Upper lobe of left lung (tissue), 4 donors: ENCODE results near the gene GPC5.

ENCODE experiments used
- EP300 ChIP-seq, 4 donors: sonication (generic); formaldehyde crosslinking; IDR thresholded peaks; one replicate each; pipeline ENCODE4 v1.5.1; 2017; ENCODE audit warnings: antibody characterized with exemption in 4 of 4, control low read depth in 2 of 4
- POLR2A ChIP-seq, 4 donors: fragments of 450-650 bp; IDR thresholded peaks; one replicate each; pipeline ENCODE4 v1.5.1; 2016 to 2017; ENCODE audit warnings: antibody characterized with exemption in 4 of 4, mild to moderate bottlenecking in 2 of 4
- POLR2AphosphoS5 ChIP-seq, 2 donors: sonication (generic); formaldehyde crosslinking; IDR thresholded peaks; one replicate each; pipeline ENCODE4 v1.5.1; 2017; ENCODE audit warnings: antibody characterized with exemption in 2 of 2
- TF ChIP-seq, protein P1 (sequence below), 6 experiments: fragments of 450-650 bp in 4 of 6; fragments of 200-600 bp in 2 of 6; sonication (generic) in 2 of 6; IDR thresholded peaks; one replicate each; pipeline ENCODE4 v1.5.1; 2016 to 2019; ENCODE audit warnings: antibody characterized with exemption in 6 of 6

DNA sequence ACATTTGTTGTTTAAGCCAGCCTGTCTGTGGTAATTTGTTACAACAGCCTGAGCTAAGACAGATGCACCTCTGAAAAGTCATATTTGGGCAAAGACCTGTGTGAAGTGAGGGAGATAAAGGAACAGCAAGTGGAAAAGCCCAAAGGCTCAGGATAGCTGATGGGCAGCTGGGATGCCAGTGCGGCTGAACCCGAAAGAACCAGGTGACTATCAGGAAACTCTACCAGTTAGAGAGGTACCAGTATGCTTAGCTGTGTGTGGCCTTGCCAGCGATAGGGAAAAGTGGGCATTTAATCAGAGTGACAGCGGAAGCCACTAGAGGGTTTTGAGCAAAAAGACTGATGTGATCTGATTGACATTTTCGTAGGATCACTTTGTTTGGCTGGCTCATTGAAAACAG, 1063.4 kb downstream of the GPC5 start:
- TF ChIP-seq POLR2A (IDR thresholded peaks at IDR 0.05) = no peak
- TF ChIP-seq EP300 (IDR thresholded peaks at IDR 0.05) = no peak
- TF ChIP-seq, protein P1, sequence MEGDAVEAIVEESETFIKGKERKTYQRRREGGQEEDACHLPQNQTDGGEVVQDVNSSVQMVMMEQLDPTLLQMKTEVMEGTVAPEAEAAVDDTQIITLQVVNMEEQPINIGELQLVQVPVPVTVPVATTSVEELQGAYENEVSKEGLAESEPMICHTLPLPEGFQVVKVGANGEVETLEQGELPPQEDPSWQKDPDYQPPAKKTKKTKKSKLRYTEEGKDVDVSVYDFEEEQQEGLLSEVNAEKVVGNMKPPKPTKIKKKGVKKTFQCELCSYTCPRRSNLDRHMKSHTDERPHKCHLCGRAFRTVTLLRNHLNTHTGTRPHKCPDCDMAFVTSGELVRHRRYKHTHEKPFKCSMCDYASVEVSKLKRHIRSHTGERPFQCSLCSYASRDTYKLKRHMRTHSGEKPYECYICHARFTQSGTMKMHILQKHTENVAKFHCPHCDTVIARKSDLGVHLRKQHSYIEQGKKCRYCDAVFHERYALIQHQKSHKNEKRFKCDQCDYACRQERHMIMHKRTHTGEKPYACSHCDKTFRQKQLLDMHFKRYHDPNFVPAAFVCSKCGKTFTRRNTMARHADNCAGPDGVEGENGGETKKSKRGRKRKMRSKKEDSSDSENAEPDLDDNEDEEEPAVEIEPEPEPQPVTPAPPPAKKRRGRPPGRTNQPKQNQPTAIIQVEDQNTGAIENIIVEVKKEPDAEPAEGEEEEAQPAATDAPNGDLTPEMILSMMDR (IDR thresholded peaks at IDR 0.05) = no peak
- no peak for TF ChIP-seq POLR2AphosphoS5 (IDR thresholded peaks at IDR 0.05)
